HUDEP-2 (cell line): Measurements from ENCODE around the gene LARP7.

Experiments
- DNase-seq, 76 experiments: peaks; one replicate each; lab custom pipeline; 2025; ENCODE audit not compliant: unreplicated experiment in 76 of 76; lab: John Stamatoyannopoulos, UW

The LARP7 gene

DNA sequence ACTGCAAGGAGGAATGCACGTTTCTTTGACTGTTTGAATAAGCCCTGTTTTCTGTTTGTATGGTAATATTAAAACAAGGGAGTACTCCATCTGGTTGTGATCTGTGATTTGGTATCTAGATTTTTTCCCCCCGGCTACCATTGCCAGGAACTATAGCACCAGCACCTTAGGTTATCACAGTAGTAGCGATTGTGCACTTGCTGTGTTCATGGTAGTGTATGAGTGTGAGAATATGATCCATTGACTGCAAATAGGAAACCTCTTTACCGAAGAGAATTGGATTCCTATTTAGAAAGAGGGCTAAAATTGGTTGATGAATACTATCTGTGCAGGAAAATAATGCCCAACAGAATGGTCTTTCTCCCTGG, 69.9 kb downstream of the LARP7 start:
- DNase-seq: no peak
